Astrocyte (in vitro differentiated cells and primary cell): ENCODE results near the gene HSFY2.
"Not testable (repeated sequence)": the region's sequence is repeated elsewhere in the genome, so short reads cannot be mapped to it uniquely, and the experiment has no call there.

ENCODE experiments used
- CTCF ChIP-seq: IDR thresholded peaks from 2 replicates; pipeline ENCODE4 v1.5.1; 2011; ENCODE audit warnings: low read depth, mild to moderate bottlenecking, inconsistent platforms, low read length, moderate library complexity; ENCODE audit not compliant: insufficient read depth
- EZH2 ChIP-seq: IDR thresholded peaks from 2 replicates; pipeline ENCODE4 v1.6.1; 2012; ENCODE audit warnings: mild to moderate bottlenecking, low read length, inconsistent platforms; ENCODE audit not compliant: insufficient read depth

- TF ChIP-seq CTCF, EZH2: not testable (repeated sequence)
Observed at GRCh38 chrY:18753133-18753815, 20.3 kb downstream of the HSFY2 start.
